Measurements from ENCODE around the gene PDIA6. TPM values are rescaled to one million over a fixed set of nuclear protein-coding genes. Genes with fewer than 3 reads are reported as not detected.

Gene PDIA6
- total RNA-seq, 6 experiments from 2014 or later: 336 to 356 (median 351) TPM

GRCh38 chr2:10832203-10832936, 19.8 kb upstream of the PDIA6 start:
- H3K27ac Mint-ChIP-seq: no peak overlapping the region
- peak; percentile 57 for DNase-seq
- H3K9me3 Mint-ChIP-seq: no peaks in the 10 kb centered on the region
- H3K4me3 Mint-ChIP-seq: no peak overlapping the region
- no peaks in the 10 kb centered on the region; the same call in 1 of the 2 replicates for H3K4me1 Mint-ChIP-seq (ENCODE audit: low read depth)
- no peaks in the 10 kb centered on the region for H3K36me3 Mint-ChIP-seq (ENCODE audit: low read depth)
- TF ChIP-seq, protein P1, sequence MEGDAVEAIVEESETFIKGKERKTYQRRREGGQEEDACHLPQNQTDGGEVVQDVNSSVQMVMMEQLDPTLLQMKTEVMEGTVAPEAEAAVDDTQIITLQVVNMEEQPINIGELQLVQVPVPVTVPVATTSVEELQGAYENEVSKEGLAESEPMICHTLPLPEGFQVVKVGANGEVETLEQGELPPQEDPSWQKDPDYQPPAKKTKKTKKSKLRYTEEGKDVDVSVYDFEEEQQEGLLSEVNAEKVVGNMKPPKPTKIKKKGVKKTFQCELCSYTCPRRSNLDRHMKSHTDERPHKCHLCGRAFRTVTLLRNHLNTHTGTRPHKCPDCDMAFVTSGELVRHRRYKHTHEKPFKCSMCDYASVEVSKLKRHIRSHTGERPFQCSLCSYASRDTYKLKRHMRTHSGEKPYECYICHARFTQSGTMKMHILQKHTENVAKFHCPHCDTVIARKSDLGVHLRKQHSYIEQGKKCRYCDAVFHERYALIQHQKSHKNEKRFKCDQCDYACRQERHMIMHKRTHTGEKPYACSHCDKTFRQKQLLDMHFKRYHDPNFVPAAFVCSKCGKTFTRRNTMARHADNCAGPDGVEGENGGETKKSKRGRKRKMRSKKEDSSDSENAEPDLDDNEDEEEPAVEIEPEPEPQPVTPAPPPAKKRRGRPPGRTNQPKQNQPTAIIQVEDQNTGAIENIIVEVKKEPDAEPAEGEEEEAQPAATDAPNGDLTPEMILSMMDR (IDR thresholded peaks at IDR 0.05): peak; percentile 99
- peaks cover 31% of the 10 kb centered on the region for H3K27me3 Mint-ChIP-seq (ENCODE audit: insufficient read depth)

GRCh38 chr2:10831400-10831985, 18.9 kb upstream of the PDIA6 start:
- H3K27me3 Mint-ChIP-seq (ENCODE audit: insufficient read depth): peaks cover 37% of the 10 kb centered on the region

GRCh38 chr2:10830641-10831399, 18.2 kb upstream of the PDIA6 start:
- H3K4me1 Mint-ChIP-seq (ENCODE audit: low read depth): no peaks in the 10 kb centered on the region; the same call in 1 of the 2 replicates
- no peak for DNase-seq
- no peak overlapping the region for H3K27ac Mint-ChIP-seq
- H3K36me3 Mint-ChIP-seq (ENCODE audit: low read depth): no peaks in the 10 kb centered on the region
- TF ChIP-seq, protein P1 (IDR thresholded peaks at IDR 0.05): no peak
- H3K9me3 Mint-ChIP-seq: no peaks in the 10 kb centered on the region
- H3K27me3 Mint-ChIP-seq (ENCODE audit: insufficient read depth): peaks cover 42% of the 10 kb centered on the region
- no peak overlapping the region for H3K4me3 Mint-ChIP-seq

More at GRCh38 chr2:10831400-10831985, 18.9 kb upstream of the PDIA6 start:
- no peaks in the 10 kb centered on the region for H3K9me3 Mint-ChIP-seq
- H3K4me3 Mint-ChIP-seq: no peak overlapping the region
- TF ChIP-seq, protein P1 (IDR thresholded peaks at IDR 0.05): no peak
- H3K4me1 Mint-ChIP-seq (ENCODE audit: low read depth): no peaks in the 10 kb centered on the region; the same call in 1 of the 2 replicates
- DNase-seq: no peak
- no peaks in the 10 kb centered on the region for H3K36me3 Mint-ChIP-seq (ENCODE audit: low read depth)
- no peak overlapping the region for H3K27ac Mint-ChIP-seq

GRCh38 chr2:10830203-10830602, 17.6 kb upstream of the PDIA6 start:
- H3K27me3 Mint-ChIP-seq (ENCODE audit: insufficient read depth): peaks cover 48% of the 10 kb centered on the region
- H3K9me3 Mint-ChIP-seq: no peaks in the 10 kb centered on the region
- DNase-seq: no peak
- no peak overlapping the region for H3K4me3 Mint-ChIP-seq
- no peaks in the 10 kb centered on the region; the same call in 1 of the 2 replicates for H3K4me1 Mint-ChIP-seq (ENCODE audit: low read depth)
- no peak overlapping the region for H3K27ac Mint-ChIP-seq
- H3K36me3 Mint-ChIP-seq (ENCODE audit: low read depth): no peaks in the 10 kb centered on the region
- TF ChIP-seq, protein P1 (IDR thresholded peaks at IDR 0.05): no peak

GRCh38 chr2:10829299-10829698, 16.7 kb upstream of the PDIA6 start:
- Mint-ChIP-seq H3K4me3 (no peak overlapping the region), H3K27ac (no peak overlapping the region), H3K9me3 (no peaks in the 10 kb centered on the region), H3K36me3 (ENCODE audit: low read depth) (no peaks in the 10 kb centered on the region), H3K27me3 (ENCODE audit: insufficient read depth) (peaks cover 48% of the 10 kb centered on the region), H3K4me1 (ENCODE audit: low read depth) (no peaks in the 10 kb centered on the region; the same call in 1 of the 2 replicates)
- TF ChIP-seq, protein P1 (IDR thresholded peaks at IDR 0.05): no peak
- no peak for DNase-seq
